SK-N-SH (cell line): Measurements from ENCODE around the gene NME9. TPM values are rescaled to one million over a fixed set of nuclear protein-coding genes. Genes with fewer than 3 reads are reported as not detected.

ENCODE experiments used
- CTCF ChIA-PET: fragments of 300-600, 350-600 bp; formaldehyde crosslinking; extraction: SDS; loops from one replicate; lab custom pipeline; 2021; lab: Yijun Ruan, JAX
- POLR2A ChIA-PET: fragments of 350-600 bp; sonication (Branson Sonifier 250); formaldehyde crosslinking; extraction: SDS; loops from one replicate; lab custom pipeline; 2020; ENCODE audit warnings: antibody characterized with exemption, inconsistent platforms; lab: Yijun Ruan, JAX
- DNase-seq: peaks from one replicate; pipeline ENCODE4 v3.0.0; 2012
- H2AFZ ChIP-seq: fragments of 200-600 bp; sonication (generic); 2 replicates; pipeline ENCODE4 v1.8.1; 2016; ENCODE audit warnings: antibody characterized with exemption, mild to moderate bottlenecking, low read depth
- H3F3A ChIP-seq: fragments of 200-600 bp; sonication (generic); replicated peaks from 2 replicates; pipeline ENCODE3; 2016; ENCODE audit warnings: antibody characterized with exemption, mild to moderate bottlenecking; ENCODE audit not compliant: insufficient read depth
- H3K27ac ChIP-seq, 2 experiments: fragments of 200-500 bp in 1 of 2; fragments of 200-600 bp in 1 of 2; sonication (Bioruptor generic) in 1 of 2; sonication (generic), shearing (Covaris generic) in 1 of 2; 2 replicates each; pipeline versions ENCODE4 v1.5.1 to v1.6.1; 2014 to 2016; ENCODE audit warnings: low read depth in 2 of 2, inconsistent platforms in 1 of 2, low read length in 1 of 2, mild to moderate bottlenecking in 1 of 2, mixed read lengths in 1 of 2
- H3K27me3 ChIP-seq: fragments of 200-600 bp; sonication (generic), shearing (Covaris generic); 2 replicates; pipeline ENCODE4 v1.6.1; 2016; ENCODE audit warnings: mixed run types; ENCODE audit not compliant: insufficient read depth
- H3K36me3 ChIP-seq, 2 experiments: fragments of 200-500 bp in 1 of 2; fragments of 200-600 bp in 1 of 2; sonication (Bioruptor generic) in 1 of 2; sonication (generic) in 1 of 2; replicated peaks in 1 of 2; 2 replicates each; pipeline versions ENCODE3 to v1.5.1; 2014 to 2016; ENCODE audit warnings: low read length in 1 of 2, mild to moderate bottlenecking in 1 of 2; ENCODE audit not compliant: insufficient read depth in 2 of 2, control insufficient read depth in 1 of 2
- H3K4me1 ChIP-seq, 2 experiments: fragments of 200-500 bp in 1 of 2; fragments of 200-600 bp in 1 of 2; sonication (Bioruptor generic) in 1 of 2; sonication (generic), shearing (Covaris generic) in 1 of 2; 2 replicates each; pipeline versions ENCODE4 v1.5.1 to v1.6.1; 2014 to 2016; ENCODE audit warnings: low read depth in 1 of 2, low read length in 1 of 2, mixed run types in 1 of 2; ENCODE audit not compliant: insufficient read depth in 2 of 2, control insufficient read depth in 1 of 2
- H3K4me2 ChIP-seq: fragments of 200-600 bp; sonication (generic), shearing (Covaris generic); 2 replicates; pipeline ENCODE4 v1.6.1; 2017; ENCODE audit warnings: mixed run types
- H3K4me3 ChIP-seq, 2 experiments: fragments of 200-500 bp in 1 of 2; fragments of 200-600 bp in 1 of 2; sonication (Bioruptor generic) in 1 of 2; sonication (generic), shearing (Covaris generic) in 1 of 2; 2 replicates each; pipeline versions ENCODE4 v1.5.1 to v1.8.1; 2014 to 2016; ENCODE audit warnings: low read depth in 2 of 2, inconsistent platforms in 1 of 2, low read length in 1 of 2, mild to moderate bottlenecking in 1 of 2, mixed read lengths in 1 of 2, moderate library complexity in 1 of 2
- H3K79me2 ChIP-seq: fragments of 200-600 bp; sonication (generic); 2 replicates; pipeline ENCODE4 v1.8.1; 2017; ENCODE audit warnings: mild to moderate bottlenecking; ENCODE audit not compliant: insufficient read depth
- H3K9ac ChIP-seq: fragments of 200-600 bp; sonication (generic); 2 replicates; pipeline ENCODE4 v1.6.1; 2017; ENCODE audit warnings: mixed run types
- H3K9me2 ChIP-seq: fragments of 200-600 bp; sonication (generic); 2 replicates; pipeline ENCODE4 v1.6.1; 2017; ENCODE audit warnings: mixed run types
- H3K9me3 ChIP-seq: fragments of 200-600 bp; sonication (generic); 2 replicates; pipeline ENCODE4 v1.6.1; 2017; ENCODE audit warnings: mixed run types, mild to moderate bottlenecking, moderate library complexity
- H4K20me1 ChIP-seq: fragments of 200-600 bp; sonication (generic); 2 replicates; pipeline ENCODE4 v1.6.1; 2017; ENCODE audit warnings: mild to moderate bottlenecking, mixed run types; ENCODE audit not compliant: insufficient read depth
- CTCF ChIP-seq: fragments of 200-600 bp; sonication (generic); IDR thresholded peaks from 2 replicates; pipeline ENCODE4 v1.6.1; 2017; ENCODE audit warnings: antibody characterized with exemption, mild to moderate bottlenecking, moderate library complexity
- FOXJ3 ChIP-seq: sonication (generic); formaldehyde crosslinking; IDR thresholded peaks from 2 replicates; pipeline ENCODE4 v1.5.1; 2020; ENCODE audit warnings: mild to moderate bottlenecking, missing genetic modification reagents
- FOXM1 ChIP-seq: IDR thresholded peaks from 2 replicates; pipeline ENCODE4 v1.4.0; 2012; ENCODE audit warnings: low read depth, mild to moderate bottlenecking
- GATA2 ChIP-seq: sonication (generic); formaldehyde crosslinking; IDR thresholded peaks from 2 replicates; pipeline ENCODE4 v1.5.0; 2020; ENCODE audit warnings: mild to moderate bottlenecking, missing genetic modification reagents
- REST ChIP-seq: IDR thresholded peaks from 2 replicates; pipeline ENCODE4 v1.6.1; 2012; ENCODE audit warnings: mild to moderate bottlenecking, low read depth, low read length, moderate library complexity
- RXRA ChIP-seq: IDR thresholded peaks from 2 replicates; pipeline ENCODE4 v1.4.0; 2012; ENCODE audit warnings: low read depth, mild to moderate bottlenecking, borderline replicate concordance
- WGBS: methylation state at CpG from one replicate; pipeline ENCODE4 v1.1.6; 2017; ENCODE audit warnings: low lambda C conversion rate; 5-methylcytosine and 5-hydroxymethylcytosine counted together
- polyA plus RNA-seq, 3 experiments: library from polyadenylated mRNA; depleted of rRNA; stranded (reverse); fragments of >200 nt; gene quantifications; 2 replicates each; pipeline ENCODE4 v1.2.3, GENCODE V29; 2012
- TF ChIP-seq, protein P1 (sequence below): IDR thresholded peaks from 2 replicates; pipeline ENCODE4 v1.4.0; 2012; ENCODE audit warnings: low read depth, borderline replicate concordance

The NME9 gene
- polyA plus RNA-seq, 1 of the 3 experiments (the other 2 are of a cell fraction), result 0.43 TPM

GRCh38 chr3:138253609-138254008 lies 76.0 kb downstream of the NME9 start:
- H4K20me1 ChIP-seq, result no peaks in the 10 kb centered on the region
- no peak overlapping the region for H3K27ac ChIP-seq
- H3K4me3 ChIP-seq, result no peak overlapping the region
- H3K4me1 ChIP-seq, result peaks cover 0 to 6% of the 10 kb centered on the region in 2 experiments; a peak in 1 of 4 replicates
- H3K9me2 ChIP-seq, result no peaks in the 10 kb centered on the region
- peaks cover 13 to 16% of the 10 kb centered on the region in 2 experiments for H3K36me3 ChIP-seq
- no peak for DNase-seq
- WGBS, result 96% methylated on average over 1 of the region's 1 CpG
- H3K4me2 ChIP-seq, result no peak overlapping the region
- ChIA-PET CTCF (no interaction called here), POLR2A (no interaction called here)
- H3K9ac ChIP-seq, result no peak overlapping the region
- peaks cover 6% of the 10 kb centered on the region for H3F3A ChIP-seq
- no peaks in the 10 kb centered on the region for H3K9me3 ChIP-seq
- TF ChIP-seq FOXJ3 (CRISPR knock-in tag) (no peak), RXRA (no peak), FOXM1 (no peak), REST (no peak), CTCF (no peak), GATA2 (CRISPR knock-in tag) (no peak)
- TF ChIP-seq, protein P1, sequence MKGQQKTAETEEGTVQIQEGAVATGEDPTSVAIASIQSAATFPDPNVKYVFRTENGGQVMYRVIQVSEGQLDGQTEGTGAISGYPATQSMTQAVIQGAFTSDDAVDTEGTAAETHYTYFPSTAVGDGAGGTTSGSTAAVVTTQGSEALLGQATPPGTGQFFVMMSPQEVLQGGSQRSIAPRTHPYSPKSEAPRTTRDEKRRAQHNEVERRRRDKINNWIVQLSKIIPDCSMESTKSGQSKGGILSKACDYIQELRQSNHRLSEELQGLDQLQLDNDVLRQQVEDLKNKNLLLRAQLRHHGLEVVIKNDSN, result no peak
- H3K79me2 ChIP-seq, result no peaks in the 10 kb centered on the region
- no peak overlapping the region for H2AFZ ChIP-seq
- H3K27me3 ChIP-seq, result no peaks in the 10 kb centered on the region

Other genes starting within 250 kb of the NME9 start
- gene DZIP1L, start 214.2 kb downstream of the NME9 start, polyA plus RNA-seq (2012; rRNA removed), result 6.4 and 8.0 TPM in 2 replicates
- not detected in 2 replicates for gene A4GNT, start 197.5 kb downstream of the NME9 start, polyA plus RNA-seq (2012; rRNA removed)
- gene DBR1, start 154.9 kb downstream of the NME9 start, polyA plus RNA-seq (2012; rRNA removed), result 9.2 and 10.1 TPM in 2 replicates
- gene ARMC8, start 142.6 kb downstream of the NME9 start, polyA plus RNA-seq (2012; rRNA removed), result 35.5 and 39.2 TPM in 2 replicates
- 25.0 and 28.1 TPM in 2 replicates for gene MRAS, start 18.7 kb upstream of the NME9 start, polyA plus RNA-seq (2012; rRNA removed)
- gene ESYT3, start 104.8 kb upstream of the NME9 start, polyA plus RNA-seq (2012; rRNA removed), result 0.24 and 0.33 TPM in 2 replicates